Hematopoietic multipotent progenitor cell (in vitro differentiated cells): Measurements from ENCODE around the gene NFRKB. TPM values are rescaled to one million over a fixed set of nuclear protein-coding genes. Genes with fewer than 3 reads are reported as not detected.
A peak's percentile ranks its signal among the peaks of the same experiment; 100 is the strongest.
"Not testable (repeated sequence)": the region's sequence is repeated elsewhere in the genome, so short reads cannot be mapped to it uniquely, and the experiment has no call there.

Experiments
- DNase-seq, 3 donors: peaks; one replicate each; pipeline ENCODE4 v3.0.0-alpha.2; 2011 to 2015; ENCODE audit warnings: low read depth in 2 of 3, low spot score in 2 of 3
- total RNA-seq: library from RNA; depleted of rRNA; stranded (reverse); fragments of >200 nt; gene quantifications from one replicate; pipeline ENCODE4 v1.2.3, GENCODE V29; 2012

The NFRKB gene
- total RNA-seq, 1 donor = 48.2 TPM

DNA sequence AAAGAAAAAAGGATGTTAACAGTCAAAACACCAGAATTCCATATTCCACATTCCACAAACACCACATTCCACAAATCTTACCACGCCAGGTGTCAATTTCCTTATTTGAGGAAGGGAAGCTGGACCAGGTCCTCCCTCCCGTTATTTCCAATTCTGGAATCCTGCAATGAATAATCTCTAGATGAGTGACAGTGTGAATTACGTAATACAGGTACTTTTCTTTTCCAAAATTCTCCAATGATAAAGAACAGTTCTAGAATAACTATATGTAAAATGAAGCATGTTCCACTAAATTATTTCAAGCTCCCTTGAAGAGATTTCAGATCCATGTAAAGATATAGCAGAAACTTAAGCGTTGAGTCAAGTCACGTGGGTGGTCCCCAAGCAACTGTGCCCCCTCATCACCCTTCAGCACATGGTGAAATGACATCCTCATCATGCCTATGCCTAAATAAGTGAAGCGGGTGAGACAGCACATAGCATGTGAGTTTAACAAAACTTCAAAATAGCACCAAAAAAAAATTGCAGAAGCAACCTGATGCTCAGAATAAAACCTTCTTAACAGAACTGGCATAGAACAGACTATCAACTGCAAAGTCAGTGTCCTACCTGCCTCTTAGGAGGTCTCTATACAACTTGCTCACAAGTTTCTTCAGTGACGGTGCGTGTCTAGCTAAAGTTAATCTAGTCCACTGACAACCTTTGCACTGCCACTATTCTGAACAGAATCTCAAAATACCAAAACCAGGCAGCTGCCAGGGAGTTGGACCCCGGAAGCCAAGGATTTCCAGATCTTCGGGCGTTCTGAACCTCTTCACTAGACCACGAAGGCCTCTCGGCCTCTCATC is 876 bp downstream of the NFRKB start:
- peak in 1 of 3 donors; percentile 24 for DNase-seq

DNA sequence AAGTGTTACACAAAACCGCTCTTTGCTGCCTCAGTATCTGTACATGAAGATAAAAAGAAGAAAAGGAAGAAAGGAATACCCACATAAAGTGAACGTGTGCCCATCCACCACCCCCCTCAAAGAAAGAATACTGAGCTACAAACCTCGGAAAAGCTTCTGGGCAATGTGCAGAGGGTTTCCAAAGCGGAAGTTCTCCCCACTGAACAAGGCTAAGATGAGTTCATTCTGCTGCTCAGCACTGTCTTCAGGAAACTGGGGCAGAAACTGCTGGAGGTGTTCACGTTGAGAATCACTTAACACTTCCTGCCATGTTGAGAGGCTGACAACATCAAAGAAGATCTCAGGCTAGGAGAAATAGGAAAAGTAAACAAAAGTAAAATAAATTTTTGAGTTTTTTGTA is 6.9 kb downstream of the NFRKB start:
- no peak for DNase-seq

DNA sequence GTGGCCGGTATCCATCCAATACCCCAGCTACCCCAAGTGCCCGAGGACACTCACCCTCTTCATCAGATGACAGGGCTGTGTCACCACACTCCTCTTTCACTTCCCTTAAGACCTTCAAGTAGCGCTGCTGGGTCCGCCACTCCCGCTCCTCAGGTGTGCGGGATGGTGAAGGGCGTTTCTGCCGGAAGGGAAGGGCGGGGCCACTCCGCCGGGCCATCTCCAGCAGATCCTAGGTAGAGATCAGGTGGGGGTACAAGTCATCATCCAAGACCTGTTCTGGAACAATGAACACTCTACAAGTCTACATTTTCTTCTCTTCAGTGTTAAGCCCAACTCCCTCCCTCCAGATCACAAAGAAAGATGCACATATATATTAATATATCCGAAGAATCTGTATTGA is 10.0 kb downstream of the NFRKB start:
- DNase-seq = no peak

- DNase-seq = no peak
These were observed 10.8 kb downstream of the NFRKB start for GRCh38 chr11:129884581-129884980.

DNA sequence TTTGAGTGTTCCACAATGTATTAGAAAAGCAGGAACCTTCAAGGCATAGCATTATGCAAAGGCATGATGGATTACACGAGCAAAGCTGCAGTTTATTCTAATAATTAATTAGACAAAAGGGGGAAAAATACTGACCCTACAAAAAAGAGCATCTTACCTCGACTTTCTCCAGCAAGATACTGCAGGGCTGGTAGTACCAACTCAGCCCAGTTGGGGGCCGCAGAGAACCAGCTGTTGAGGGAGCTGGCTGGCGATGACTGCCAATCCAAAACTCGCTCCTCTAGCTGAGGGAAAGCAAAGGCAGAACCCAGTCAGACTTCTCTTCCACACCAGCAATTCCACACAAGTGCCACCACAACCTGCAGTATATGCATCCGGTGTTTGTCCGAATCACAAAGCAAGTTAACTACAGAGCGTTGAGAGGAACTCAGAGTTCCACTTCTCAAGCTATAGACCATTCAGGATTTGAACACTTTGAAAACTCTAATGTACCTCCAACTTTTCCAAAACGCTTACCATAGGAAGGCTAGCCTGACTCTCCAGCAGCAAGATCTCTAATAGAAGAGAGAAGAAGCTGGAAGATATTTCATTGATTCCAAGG is 13.7 kb downstream of the NFRKB start:
- peak in 2 of 3 donors; percentile 29 to 55 for DNase-seq

GRCh38 chr11:129880311-129880710 is 15.1 kb downstream of the NFRKB start:
- no peak for DNase-seq

DNA sequence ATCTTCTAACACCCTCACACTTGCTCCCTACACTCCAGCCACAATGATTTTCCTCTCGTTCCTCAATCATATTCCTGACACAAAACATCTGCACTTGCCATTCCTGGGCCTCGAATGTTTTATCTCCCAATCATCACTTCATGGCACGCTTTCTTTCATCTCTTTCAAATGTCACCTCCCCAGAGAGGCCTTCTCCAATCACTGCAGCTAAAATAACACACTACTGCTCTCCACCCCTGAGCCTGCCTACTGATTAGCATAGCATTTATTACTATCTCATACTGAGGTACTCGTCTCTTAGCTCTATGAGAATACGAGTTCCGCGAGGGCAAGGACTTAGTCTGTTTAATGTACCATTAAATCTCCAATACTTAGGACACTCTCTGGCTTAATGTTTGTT is 23.5 kb downstream of the NFRKB start:
- DNase-seq = no peak

- not testable (repeated sequence) for DNase-seq
These were observed 26.8 kb downstream of the NFRKB start for GRCh38 chr11:129868626-129869025.

- DNase-seq = no peak
These were observed 29.1 kb downstream of the NFRKB start for GRCh38 chr11:129866311-129866710.

DNA sequence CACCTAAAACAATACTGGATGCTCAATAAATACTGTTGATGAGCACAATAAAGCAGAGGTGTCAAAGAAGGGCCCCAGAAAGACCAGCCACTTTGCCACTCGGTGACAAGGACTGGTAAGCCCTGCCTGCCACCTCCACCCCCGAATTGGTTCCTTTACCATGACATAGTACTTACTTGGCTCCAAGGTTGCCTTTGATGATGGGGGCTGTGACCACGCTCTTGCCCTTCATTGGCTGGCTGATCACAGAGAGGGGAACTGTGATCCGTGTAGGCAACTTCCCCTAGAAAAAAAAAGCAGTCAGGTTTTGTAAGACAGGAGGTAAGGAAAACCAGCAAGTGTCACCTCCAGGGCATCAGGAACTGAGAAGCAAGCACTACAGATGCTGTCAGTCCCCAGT is 29.7 kb downstream of the NFRKB start:
- DNase-seq = no peak

GRCh38 chr11:129864811-129865210 is 30.6 kb downstream of the NFRKB start:
- no peak for DNase-seq

- no peak for DNase-seq
These were observed 33.5 kb downstream of the NFRKB start for GRCh38 chr11:129861702-129862522.

DNA sequence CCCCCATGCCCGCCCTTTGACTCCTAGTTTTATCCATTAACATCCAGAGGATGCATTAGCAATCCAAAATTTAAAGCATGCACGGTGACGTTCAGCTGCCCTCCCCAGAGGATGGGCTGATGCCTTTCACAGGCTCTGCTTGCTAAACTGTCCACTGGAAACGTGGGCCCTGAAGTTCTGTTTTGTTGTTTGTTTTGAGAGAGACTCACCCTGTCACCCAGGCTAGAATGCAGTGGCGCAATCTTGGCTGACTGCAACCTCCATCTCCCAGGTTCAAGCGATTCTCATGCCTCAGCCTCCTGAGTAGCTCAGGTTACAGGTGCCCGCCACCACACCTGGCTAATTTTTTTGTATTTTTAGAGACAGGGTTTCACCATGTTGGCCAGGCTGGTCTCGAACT is 39.3 kb downstream of the NFRKB start:
- DNase-seq = no peak

DNA sequence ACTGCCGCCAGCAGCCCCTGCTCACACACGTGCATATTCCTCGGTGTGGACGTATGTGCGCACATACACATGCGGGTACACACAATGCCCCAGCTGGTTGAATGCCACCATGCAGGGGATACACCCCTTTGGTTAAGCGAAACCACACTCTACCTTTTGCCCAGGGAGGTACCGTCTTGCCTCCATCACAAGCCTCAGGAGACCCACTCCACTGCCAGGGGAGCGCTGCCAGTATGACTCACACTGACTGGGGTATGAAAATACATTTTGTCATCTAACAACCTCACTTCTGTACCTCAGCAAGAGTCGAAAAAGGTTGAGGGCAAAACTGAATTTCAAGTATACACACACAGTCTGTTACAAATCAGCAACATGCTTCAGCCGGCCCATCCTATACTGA is 40.3 kb downstream of the NFRKB start:
- DNase-seq = no peak

DNA sequence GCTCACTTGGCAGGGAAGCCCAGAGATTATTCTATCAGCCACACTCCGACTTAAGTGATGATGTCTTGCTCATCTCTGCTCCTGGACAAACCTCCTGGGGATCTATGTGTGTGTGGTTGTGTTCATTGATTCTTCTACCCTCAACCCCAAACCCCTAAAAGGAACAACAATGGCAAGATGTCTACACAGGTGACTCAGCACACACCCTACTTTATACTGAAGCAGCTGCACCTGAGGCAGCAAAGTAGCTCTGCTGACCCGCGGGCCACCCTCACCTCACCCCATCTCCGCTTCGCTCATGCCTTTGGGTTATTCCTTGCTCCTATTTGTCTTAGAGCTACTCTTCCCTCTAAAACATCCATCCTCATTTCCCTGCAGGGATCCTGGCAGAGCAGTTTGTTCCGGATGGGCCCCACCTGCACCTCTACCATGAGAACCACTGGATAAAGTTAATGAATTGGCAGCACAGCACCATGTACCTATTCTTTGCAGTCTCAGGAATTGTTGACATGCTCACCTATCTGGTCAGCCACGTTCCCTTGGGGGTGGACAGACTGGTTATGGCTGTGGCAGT is 41.1 kb downstream of the NFRKB start:
- no peak for DNase-seq

DNA sequence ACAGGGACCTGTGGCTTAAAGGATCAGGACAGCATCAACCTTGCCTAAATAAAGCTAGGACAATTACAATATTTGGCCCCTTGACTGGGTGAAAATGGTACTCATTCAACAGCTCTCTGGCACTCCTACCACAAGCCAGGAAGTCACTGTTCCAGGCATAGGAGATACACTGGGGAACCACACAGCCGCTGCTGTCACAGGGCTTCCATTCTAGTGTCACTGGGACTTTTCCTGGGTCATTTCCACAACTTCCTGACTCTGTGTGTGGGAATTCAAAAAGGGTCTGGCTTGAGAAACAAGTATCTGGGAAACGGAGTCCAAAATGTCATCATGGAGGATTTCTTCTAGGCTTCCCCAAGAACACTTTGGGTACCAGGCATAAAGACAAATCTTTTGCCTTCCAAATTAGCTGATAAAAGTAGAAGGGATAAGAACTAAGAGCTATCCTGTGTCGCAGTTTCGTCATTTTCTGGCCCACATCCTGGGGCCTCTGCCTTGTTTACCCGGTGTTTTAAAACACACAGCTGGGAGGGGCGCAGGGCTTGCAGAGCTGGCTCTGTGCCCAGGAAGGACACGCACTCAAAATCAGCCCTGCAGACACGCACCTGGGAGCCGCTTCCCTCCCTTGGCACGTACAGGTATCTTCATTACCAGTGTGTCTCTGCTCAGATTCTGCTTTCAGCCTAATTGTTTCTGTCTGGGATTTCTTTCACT is 41.7 kb downstream of the NFRKB start:
- DNase-seq = peak in 2 of 3 donors; percentile 4 to 66

DNA sequence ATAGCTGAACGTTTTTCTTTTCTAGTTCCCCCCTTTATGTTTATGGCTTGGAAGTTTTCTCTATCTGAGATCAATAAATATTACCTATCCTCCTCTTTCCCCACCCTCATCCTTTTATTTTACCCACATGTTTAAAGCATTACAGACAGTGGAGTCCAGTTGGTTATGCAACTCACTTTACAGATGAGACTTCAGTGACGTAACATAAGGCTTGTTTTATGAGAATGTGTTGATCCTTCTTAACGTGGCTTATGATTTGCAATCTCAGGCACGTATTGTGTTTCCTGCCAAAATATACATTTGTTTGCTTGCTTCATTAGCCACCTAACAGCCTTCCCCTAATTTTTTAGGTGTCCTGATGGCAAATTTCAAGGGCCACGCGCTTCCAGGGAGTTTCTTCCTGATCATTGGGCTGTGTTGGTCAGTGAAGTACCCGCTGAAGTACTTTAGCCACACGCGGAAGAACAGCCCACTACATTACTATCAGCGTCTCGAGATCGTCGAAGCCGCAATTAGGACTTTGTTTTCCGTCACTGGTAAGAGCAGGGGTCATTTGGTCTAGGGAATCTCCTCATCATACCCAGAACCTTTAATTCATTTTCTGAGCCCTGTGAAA is 43.1 kb downstream of the NFRKB start:
- DNase-seq = no peak

- no peak for DNase-seq
These were observed 45.8 kb downstream of the NFRKB start for GRCh38 chr11:129849447-129850130.

GRCh38 chr11:129847361-129847760 is 48.0 kb downstream of the NFRKB start:
- not testable (repeated sequence) for DNase-seq
